NCI-H2196 treated with DMSO at 0.1 percent for 48 hours (cell line): ENCODE data around the gene SYMPK.
"Not testable (repeated sequence)": the region's sequence is repeated elsewhere in the genome, so short reads cannot be mapped to it uniquely, and the experiment has no call there.

Experiments used
- DNase-seq: peaks from one replicate; lab custom pipeline; 2025; ENCODE audit not compliant: unreplicated experiment; lab: John Stamatoyannopoulos, UW

The SYMPK gene

GRCh38 chr19:45870798-45871197, 7.9 kb upstream of the SYMPK start:
- no peak for DNase-seq

DNA sequence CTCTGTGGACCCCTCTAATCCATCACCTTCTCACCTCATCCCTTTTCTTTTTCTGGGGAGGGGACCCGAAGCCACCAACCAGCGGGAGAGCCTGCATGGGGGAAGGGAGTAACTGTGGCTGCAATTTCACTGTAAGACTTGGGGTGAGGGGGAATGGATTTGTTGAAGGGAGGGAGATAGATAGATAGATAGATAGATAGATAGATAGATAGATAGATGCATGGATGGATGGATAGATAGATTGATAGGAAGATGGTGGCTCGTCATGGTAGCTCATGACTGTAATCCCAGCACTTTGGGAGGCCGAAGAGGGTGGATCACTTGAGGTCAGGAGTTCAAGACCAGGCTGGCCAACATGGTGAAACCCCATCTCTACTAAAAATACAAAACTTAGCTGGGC, 4.3 kb upstream of the SYMPK start:
- not testable (repeated sequence) for DNase-seq

GRCh38 chr19:45866400-45867176, 3.6 kb upstream of the SYMPK start:
- no peak for DNase-seq

DNA sequence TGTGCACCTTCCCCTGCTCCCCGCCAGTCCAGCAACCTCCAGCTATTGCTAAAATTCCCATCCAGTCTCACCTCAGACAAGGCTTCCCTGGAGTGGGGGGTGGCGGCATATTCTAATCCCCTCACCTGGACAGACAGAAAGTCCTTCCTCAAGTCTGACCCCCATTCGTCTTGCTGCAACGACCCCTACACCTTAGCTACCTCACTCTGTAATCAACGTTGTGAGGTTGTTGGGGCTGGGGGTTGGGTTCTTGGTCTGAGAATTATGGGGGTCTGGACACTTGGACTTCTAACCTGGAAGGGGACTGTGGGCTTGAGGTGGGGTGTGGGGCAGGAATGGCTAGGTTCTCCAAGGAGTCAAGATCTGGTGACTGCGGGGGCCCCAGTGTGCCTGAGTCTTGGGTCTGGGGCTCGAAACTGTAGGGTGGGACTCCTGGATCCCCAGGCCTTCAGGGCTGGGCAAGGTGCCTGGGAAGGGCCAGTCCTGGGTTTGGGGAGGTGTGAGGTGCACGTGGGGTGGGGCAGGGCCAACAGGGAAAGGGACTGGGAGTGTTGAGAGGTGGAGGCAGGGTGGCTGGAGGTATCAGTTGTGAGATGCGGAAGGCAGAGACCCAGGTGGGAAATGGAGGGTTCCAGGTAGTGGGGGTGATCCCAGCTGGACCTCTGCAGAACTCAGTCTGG, 2.5 kb upstream of the SYMPK start:
- DNase-seq, result no peak

DNA sequence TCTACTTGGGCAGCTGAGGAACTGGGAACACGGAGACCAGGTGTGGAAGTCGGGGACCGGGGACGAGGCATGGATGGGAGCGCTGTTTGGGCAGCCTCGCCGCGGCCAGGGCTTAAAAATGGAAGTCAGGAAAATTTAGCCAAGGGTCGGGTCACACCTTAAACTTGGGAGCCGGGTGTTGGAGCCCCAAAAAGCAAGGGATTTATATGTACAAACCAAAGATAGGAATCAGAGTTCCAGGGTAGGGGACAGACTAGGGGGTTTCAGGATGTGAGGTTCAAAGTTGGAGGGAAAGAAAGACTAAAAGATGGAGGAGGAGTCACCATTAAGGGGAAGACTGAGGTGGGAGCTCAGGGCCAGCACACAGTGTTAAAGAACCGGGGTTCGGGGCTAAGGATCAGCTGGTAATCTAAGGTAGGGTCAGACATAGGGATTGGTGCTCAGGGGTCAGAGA, 1.7 kb upstream of the SYMPK start:
- no peak for DNase-seq

DNA sequence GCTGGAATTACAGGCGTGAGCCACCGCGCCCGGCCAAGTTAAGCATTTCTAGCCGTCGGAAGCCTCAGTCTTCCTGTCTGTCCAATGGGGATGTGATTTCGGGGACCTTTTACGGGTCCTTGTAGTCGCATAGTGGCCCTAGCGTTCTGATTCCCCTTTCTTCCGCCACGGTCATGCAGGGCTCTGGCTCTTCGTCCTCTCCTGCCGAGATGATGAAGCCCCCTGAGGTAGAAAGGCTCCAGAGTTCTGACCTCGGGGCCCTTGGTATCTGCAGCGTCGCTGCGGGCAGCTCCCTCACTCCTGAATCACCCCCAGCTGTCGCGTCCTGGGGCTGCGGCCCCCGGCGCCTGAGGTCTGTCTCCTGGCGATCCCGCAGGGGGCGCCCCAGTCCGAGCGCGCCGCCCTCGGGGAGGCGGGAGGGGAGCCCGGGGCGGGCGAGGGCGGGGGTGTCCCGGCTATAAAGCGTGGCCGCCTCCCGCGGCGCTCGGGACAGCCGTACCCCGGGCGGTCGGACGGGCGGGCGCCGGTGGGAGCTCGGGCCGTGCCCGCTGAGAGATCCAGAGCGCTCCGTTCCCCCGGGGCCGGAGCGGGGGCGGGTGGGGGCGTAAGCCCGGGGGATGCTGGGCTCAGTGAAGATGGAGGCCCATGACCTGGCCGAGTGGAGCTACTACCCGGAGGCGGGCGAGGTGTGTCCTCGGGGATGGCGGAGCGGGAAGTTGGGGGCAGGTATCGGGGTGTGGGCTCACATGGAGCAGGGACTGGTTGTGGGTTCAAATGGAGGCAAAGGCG, 1.1 kb upstream of the SYMPK start, which contains the start of gene FOXA3:
Gene FOXA3, plus strand, starts transcription at position 487 of the 789 bp plus-strand sequence. Its CDS starts 131 bp downstream, at position 618.
- DNase-seq, result no peak

- DNase-seq, result no peak
Observed at GRCh38 chr19:45863335-45863839, 440 bp upstream of the SYMPK start.

DNA sequence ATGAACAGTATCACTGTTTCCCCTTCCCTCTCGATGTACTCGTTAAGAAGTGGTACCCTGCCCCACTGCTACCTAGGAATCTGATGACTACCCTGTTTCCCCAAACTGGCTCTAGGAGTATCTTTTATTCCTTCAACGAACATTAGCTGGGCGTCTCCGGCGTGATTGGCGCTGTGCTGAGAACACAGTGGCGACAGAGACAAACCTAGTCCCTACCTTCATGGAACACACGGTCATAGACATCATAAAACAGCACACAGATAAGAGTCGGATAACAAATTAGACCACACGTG, 730 bp downstream of the SYMPK start:
- no peak for DNase-seq

GRCh38 chr19:45860359-45861259, 2.3 kb downstream of the SYMPK start:
- DNase-seq, result no peak

- no peak for DNase-seq
Observed at GRCh38 chr19:45854167-45854778, 8.7 kb downstream of the SYMPK start.

DNA sequence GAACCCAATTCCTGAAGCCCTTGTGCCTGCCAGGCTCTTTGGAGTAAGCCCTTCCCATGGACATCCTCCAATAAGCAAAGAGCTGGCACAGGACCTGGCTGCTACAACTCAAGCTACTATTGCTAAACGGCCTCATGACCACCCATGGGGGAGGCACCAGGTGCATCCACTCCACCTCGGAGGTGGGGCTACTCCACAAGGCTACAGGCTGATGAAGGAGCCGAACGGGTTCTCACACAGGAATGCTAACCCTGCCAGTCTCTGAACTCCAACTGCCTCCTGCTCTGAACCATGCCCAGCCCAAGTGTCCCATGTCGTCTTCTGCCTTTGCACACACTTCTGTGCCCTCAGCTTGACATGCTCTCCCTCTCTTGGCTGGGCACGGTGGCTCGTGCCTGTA, 10.0 kb downstream of the SYMPK start:
- DNase-seq, result peak; percentile 87

DNA sequence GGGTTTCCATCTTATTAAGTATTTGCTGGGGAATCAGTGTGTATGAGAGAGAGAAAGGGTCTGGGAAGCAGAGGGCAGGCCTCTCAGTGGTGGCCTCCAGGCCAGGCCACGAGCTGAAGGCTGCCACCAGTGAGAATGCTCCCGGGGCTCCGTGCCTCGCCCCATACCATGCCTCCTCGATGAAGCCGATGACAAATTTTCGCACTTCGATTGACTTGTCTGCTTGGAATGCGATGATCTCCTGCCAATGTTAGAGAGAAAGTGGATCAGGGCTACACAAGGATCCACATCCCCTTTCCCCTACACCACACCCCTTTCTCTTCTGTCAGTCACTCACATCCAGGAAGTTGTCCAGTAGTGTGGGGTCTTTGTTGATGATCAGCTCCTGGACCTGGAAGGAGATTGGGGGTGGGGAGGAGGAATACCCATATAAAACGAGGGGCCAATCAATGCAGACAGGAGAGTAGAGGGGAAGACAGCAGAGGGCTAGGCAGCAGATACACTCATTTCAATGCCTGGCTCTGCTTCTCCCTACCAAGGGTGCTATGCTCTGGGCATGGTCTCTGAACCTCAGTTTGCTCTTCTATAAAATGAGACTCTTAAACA, 10.7 kb downstream of the SYMPK start:
- DNase-seq, result no peak

- DNase-seq, result no peak
Observed at GRCh38 chr19:45848922-45849321, 14.0 kb downstream of the SYMPK start.

DNA sequence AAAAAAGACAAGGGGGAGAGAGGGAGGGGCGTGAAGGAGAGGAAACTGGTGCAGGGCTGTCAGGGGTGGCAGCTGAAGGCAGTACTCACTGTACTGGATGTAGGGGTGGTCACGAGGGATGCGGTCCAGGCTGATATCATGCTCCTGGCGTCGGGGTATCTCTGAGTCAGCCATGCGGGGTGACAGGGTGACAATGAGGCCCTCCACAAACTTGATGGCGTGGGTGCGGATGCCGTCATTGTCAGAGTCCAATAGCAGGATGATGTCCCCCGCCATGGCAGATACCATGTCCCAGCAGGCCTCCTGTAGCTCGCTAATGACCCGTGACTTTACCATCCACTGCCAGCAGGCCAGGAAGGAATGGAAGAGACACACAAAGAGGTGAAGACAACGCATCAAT, 15.3 kb downstream of the SYMPK start:
- DNase-seq, result no peak

DNA sequence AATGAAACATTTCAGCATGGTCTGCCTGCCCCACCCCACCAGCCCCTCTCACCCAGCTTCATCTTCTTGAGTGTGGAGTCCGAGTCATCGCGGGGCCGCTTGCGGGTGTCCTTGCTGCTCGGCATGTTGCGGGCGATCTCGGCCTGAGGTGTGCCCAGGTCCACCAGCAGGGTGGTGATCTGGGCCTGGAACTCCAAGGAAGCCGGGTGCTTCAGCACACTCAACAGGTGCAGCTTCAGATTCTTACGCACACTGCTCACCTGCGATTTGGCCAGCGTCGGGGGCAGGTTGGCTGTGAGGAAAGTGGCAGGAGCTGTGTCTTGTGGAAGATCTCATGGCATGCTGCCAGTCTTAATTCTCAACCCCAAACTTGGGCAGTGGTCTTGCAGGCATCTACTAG, 20.7 kb downstream of the SYMPK start:
- no peak for DNase-seq

DNA sequence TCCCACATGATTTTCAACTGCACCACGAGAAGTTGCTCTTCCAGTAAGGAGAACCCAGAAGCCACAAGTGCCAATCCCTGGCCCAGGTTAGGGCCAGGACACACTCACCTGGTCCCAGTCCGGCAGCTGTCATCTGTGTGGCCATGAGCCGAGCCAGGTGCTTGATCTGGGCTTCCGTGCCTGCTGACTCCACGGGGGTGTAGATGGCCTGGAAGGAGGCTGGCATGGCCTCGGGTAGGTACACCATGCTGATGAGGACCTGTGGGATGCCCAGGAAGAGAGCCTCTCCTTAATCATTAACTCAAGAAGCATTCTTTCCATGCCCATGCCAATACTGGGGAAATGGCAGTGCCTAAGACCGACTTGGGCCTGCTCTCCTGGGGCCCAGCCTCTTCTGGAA, 28.0 kb downstream of the SYMPK start:
- no peak for DNase-seq

GRCh38 chr19:45828945-45829344, 34.0 kb downstream of the SYMPK start:
- DNase-seq, result no peak

- no peak for DNase-seq
Observed at GRCh38 chr19:45828523-45828922, 34.4 kb downstream of the SYMPK start.

GRCh38 chr19:45827459-45828093, 35.4 kb downstream of the SYMPK start:
- DNase-seq, result no peak
